Mucosa of descending colon (tissue), 3 donors: ENCODE measurements around the gene GALNTL6. TPM values are rescaled to one million over a fixed set of nuclear protein-coding genes. Genes with fewer than 3 reads are reported as not detected.

Experiments used
- ATAC-seq: fragments of 200-7000 bp; cut with Tn5 transposase; one replicate; pipeline ENCODE4 v1.9.1; 2020; ENCODE audit warnings: mild to moderate bottlenecking, moderate library complexity
- DNase-seq, 3 donors: peaks; one replicate each; pipeline ENCODE4 v3.0.0-alpha.2; 2020
- H3K36me3 ChIP-seq: fragments of 200-600 bp; one replicate; pipeline ENCODE4 v1.8.0; 2021; ENCODE audit warnings: low read depth, mild to moderate bottlenecking
- H3K4me1 ChIP-seq: fragments of 200-600 bp; one replicate; pipeline ENCODE4 v1.8.0; 2021; ENCODE audit warnings: low read depth, mild to moderate bottlenecking
- H3K4me3 ChIP-seq: fragments of 200-600 bp; one replicate; pipeline ENCODE4 v1.8.0; 2021; ENCODE audit warnings: mild to moderate bottlenecking
- H3K9me3 ChIP-seq: fragments of 200-600 bp; one replicate; pipeline ENCODE4 v1.8.0; 2021; ENCODE audit warnings: mild to moderate bottlenecking
- CTCF ChIP-seq: fragments of 200-600 bp; IDR thresholded peaks from one replicate; pipeline ENCODE4 v1.8.0; 2022; ENCODE audit warnings: antibody characterized with exemption, mild to moderate bottlenecking
- intact Hi-C, 2 donors: fragments of 100-400 bp; cut with DNase I in 1 of 2; cut with micrococcal nuclease in 1 of 2; formaldehyde crosslinking; loops; one replicate each; pipeline versions ENCODE4 v1.11.0 to v1.11.1; 2022; cut with DNase I, micrococcal nuclease
- total RNA-seq, 3 donors: library from RNA; stranded (reverse); fragmentation: NEBNext Ultra II Directional in 2 of 3; extraction: Animal tissue kit (Norgen Biotek cat#: 25700) in 2 of 3; gene quantifications; one replicate each; pipeline versions ENCODE4 v1.2.1 to v1.2.4, GENCODE V29; 2021 to 2023
- donor health status: DM: no; HTN: no; CAD: no; lungs with moderate emphysema.
- donor health status: DM: no; HTN: no; CAD: no.
- donor health status: DM: no; HTN: yes; CAD: no.

Gene GALNTL6
- total RNA-seq, 3 donors from 2014 or later = 0.12 to 0.27 (median 0.19) TPM

- Histone ChIP-seq H3K4me3 (no peak overlapping the region), H3K9me3 (no peaks in the 10 kb centered on the region), H3K36me3 (no peaks in the 10 kb centered on the region), H3K4me1 (no peaks in the 10 kb centered on the region)
- ATAC-seq = no peak
- no peak for DNase-seq
- intact Hi-C loops = no loop called here
- no peak for TF ChIP-seq CTCF
Measured at GRCh38 chr4:172168888-172169287, 355.7 kb downstream of the GALNTL6 start.

GRCh38 chr4:172169871-172170270 is 356.7 kb downstream of the GALNTL6 start:
- Histone ChIP-seq H3K9me3 (no peaks in the 10 kb centered on the region), H3K36me3 (no peaks in the 10 kb centered on the region), H3K4me3 (no peak overlapping the region), H3K4me1 (no peaks in the 10 kb centered on the region)
- no peak for ATAC-seq
- TF ChIP-seq CTCF = no peak
- intact Hi-C loops = no loop called here
- no peak for DNase-seq

DNA sequence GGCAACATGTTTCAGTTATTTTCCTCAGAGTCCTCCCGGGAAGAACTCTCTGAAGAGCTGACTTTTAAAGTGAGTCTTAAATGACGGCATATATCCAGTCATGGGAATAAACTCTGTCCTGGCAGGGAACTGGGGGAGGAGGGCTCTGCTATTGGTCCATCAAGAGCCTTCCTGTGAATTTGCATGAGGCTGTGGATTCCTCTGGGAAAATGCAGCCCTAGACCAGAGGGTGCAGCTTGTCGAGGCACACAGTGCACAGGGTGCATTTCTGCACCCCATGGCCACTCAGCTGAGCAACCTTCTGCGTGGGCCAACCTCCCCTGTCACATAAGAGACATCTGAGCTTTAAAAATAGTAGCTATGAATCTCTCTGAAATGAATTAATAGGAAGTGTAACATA is 360.0 kb downstream of the GALNTL6 start:
- no peak for DNase-seq
- intact Hi-C loops = no loop called here
- Histone ChIP-seq H3K9me3 (no peaks in the 10 kb centered on the region), H3K4me1 (no peaks in the 10 kb centered on the region), H3K4me3 (no peak overlapping the region), H3K36me3 (no peaks in the 10 kb centered on the region)
- no peak for ATAC-seq
- no peak for TF ChIP-seq CTCF

DNA sequence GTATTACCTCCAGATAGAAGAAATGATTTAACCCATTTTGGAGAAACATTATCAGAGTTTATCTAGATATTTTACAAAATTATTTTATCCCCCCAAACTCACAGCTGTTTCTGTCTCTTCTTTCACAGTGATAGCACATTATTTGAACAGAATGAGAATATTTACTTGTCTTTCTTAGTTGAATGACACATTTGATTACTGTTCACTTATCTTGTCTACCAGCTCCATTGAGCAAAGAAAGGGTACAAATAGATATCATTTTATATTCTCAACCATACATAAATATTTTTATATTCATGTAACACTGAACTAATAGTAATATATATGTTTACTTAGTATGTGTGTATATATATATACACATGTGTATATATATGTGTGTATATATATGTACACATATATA is 364.2 kb downstream of the GALNTL6 start:
- ATAC-seq (no peak), DNase-seq (no peak)
- intact Hi-C loops = no loop called here
- H3K4me1 ChIP-seq = no peaks in the 10 kb centered on the region
- H3K4me3 ChIP-seq = no peak overlapping the region
- no peaks in the 10 kb centered on the region for H3K36me3 ChIP-seq
- no peak for TF ChIP-seq CTCF
- no peaks in the 10 kb centered on the region for H3K9me3 ChIP-seq

- H3K4me1 ChIP-seq = no peaks in the 10 kb centered on the region
- no peaks in the 10 kb centered on the region for H3K36me3 ChIP-seq
- no peak for DNase-seq
- ATAC-seq = no peak
- no peak overlapping the region for H3K4me3 ChIP-seq
- no peak for TF ChIP-seq CTCF
- no peaks in the 10 kb centered on the region for H3K9me3 ChIP-seq
- intact Hi-C loops = no loop called here
Measured at GRCh38 chr4:172188248-172188988, 375.2 kb downstream of the GALNTL6 start.
